Stomach (tissue), 9 donors: ENCODE data around the gene MFSD6. TPM values are rescaled to one million over a fixed set of nuclear protein-coding genes. Genes with fewer than 3 reads are reported as not detected.

Experiments
- DNase-seq, 2 donors: peaks; one replicate each; pipeline versions ENCODE4 v3.0.0 to v3.0.0-alpha.2; 2013 to 2019
- H3K27ac ChIP-seq, 5 donors: fragments of 200-600 bp in 4 of 5; sonication (generic) in 4 of 5; one replicate each; pipeline ENCODE4 v1.5.1; 2013 to 2019; ENCODE audit warnings: mild to moderate bottlenecking in 1 of 5, moderate library complexity in 1 of 5
- H3K27me3 ChIP-seq, 3 donors: fragments of 200-600 bp; sonication (generic); one replicate each; pipeline ENCODE4 v1.5.1; 2017 to 2019; ENCODE audit warnings: mixed run types in 1 of 3
- H3K36me3 ChIP-seq, 4 donors: fragments of 200-600 bp; sonication (generic); 1 replicate in 3 of 4; 2 replicates in 1 of 4; pipeline ENCODE4 v1.5.1; 2016 to 2019
- H3K4me1 ChIP-seq, 4 donors: fragments of 200-600 bp; sonication (generic); one replicate each; pipeline ENCODE4 v1.5.1; 2016 to 2019
- H3K4me3 ChIP-seq, 4 donors: fragments of 200-600 bp; sonication (generic) in 3 of 4; one replicate each; pipeline ENCODE4 v1.5.1; 2016 to 2019; ENCODE audit warnings: mild to moderate bottlenecking in 1 of 4
- H3K9me3 ChIP-seq, 4 donors: fragments of 200-600 bp; sonication (generic); one replicate each; pipeline ENCODE4 v1.5.1; 2016 to 2019
- CTCF ChIP-seq, 7 experiments: fragments of 450-650 bp in 4 of 7; fragments of 200-600 bp in 3 of 7; sonication (generic) in 3 of 7; IDR thresholded peaks; one replicate each; pipeline ENCODE4 v1.5.1; 2016 to 2019; ENCODE audit warnings: antibody characterized with exemption in 7 of 7, control low read depth in 2 of 7, mild to moderate bottlenecking in 1 of 7
- EP300 ChIP-seq: sonication (generic); formaldehyde crosslinking; IDR thresholded peaks from one replicate; pipeline ENCODE4 v1.6.1; 2017; ENCODE audit warnings: antibody characterized with exemption
- POLR2A ChIP-seq, 4 donors: fragments of 450-650 bp; IDR thresholded peaks; one replicate each; pipeline ENCODE4 v1.6.1; 2016; ENCODE audit warnings: antibody characterized with exemption in 4 of 4, control low read depth in 2 of 4, mild to moderate bottlenecking in 1 of 4, moderate library complexity in 1 of 4
- POLR2AphosphoS5 ChIP-seq, 3 donors: sonication (generic); formaldehyde crosslinking; IDR thresholded peaks; one replicate each; pipeline ENCODE4 v1.6.1; 2016; ENCODE audit warnings: antibody characterized with exemption in 3 of 3
- WGBS, 5 donors: extraction: QIAGEN DNeasy Blood & Tissue Kit in 3 of 5; methylation state at CpG; one replicate each; pipeline versions ENCODE4 v1.1.5 to v1.1.7; 2013 to 2018; 5-methylcytosine and 5-hydroxymethylcytosine counted together
- intact Hi-C: fragments of 100-400 bp; cut with DNase I; formaldehyde crosslinking; loops from one replicate; pipeline ENCODE4 v1.15.1; 2023; ENCODE audit warnings: low total_unique reads
- polyA plus RNA-seq, 3 donors: library from polyadenylated mRNA; stranded (reverse); fragments of 200-250 nt; gene quantifications; one replicate each; pipeline ENCODE4 v1.2.3, GENCODE V29; 2013
- total RNA-seq, 5 donors: library from RNA; depleted of rRNA; stranded (reverse); fragments of >200 nt; gene quantifications; one replicate each; pipeline versions ENCODE4 v1.1.0 to v1.2.3, GENCODE V29; 2014 to 2016
- donor health status: healthy with polysubstance abuse.
- donor health status: Bipolar disorder and iron deficiency.
- donor health status: healthy.

Gene MFSD6
- total and polyA plus RNA-seq, 8 donors, result 9.2 to 134 (median 37.2) TPM

DNA sequence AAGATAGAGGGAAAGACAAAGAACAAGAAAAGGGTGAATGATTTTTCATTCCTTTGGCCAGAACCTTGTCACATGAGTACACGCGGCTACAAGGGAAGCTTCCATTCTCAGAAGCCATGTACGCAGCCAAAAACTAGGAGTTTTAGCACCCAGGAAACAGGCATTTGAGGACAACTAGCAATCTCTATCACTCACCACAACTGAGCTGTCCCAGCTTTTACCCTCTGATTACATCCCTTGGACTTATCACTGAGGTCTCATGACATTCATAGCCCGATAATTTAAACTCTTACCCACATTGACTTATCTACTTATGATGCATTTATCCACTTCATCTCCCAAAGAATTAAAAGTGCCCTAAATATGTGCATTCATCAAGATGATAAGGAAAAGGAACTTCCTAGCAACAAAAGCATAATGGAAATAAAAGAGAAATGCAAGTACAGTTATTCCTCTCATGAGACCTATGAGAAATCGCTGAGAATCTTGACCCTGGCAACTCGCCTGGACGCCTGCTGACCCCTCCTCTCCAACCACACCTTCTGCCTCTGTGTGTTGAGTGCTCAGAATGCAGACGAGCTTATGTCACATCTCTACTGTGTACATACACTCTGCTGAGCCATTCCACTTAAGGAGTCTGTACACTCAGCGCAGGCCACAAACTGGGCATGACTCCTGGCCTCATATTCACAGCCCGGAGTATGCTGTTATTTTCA lies 28.7 kb upstream of the MFSD6 start:
- 42 to 64% (median 57%) methylated on average over 10 of the region's 10 CpGs for WGBS, 5 donors
- no peaks in the 10 kb centered on the region for H3K27me3 ChIP-seq
- no peak overlapping the region for H3K4me3 ChIP-seq
- no peaks in the 10 kb centered on the region for H3K9me3 ChIP-seq
- TF ChIP-seq POLR2AphosphoS5 (IDR thresholded peaks at IDR 0.05) (peak in 1 of 3 donors; percentile 12), EP300 (no peak)
- peak; percentile 28 to 73 for DNase-seq
- no peak overlapping the region for H3K27ac ChIP-seq
- no peaks in the 10 kb centered on the region for H3K36me3 ChIP-seq
- peaks cover 13 to 21% (median 17%) of the 10 kb centered on the region in 4 donors for H3K4me1 ChIP-seq
- intact Hi-C loops, result no loop called here

DNA sequence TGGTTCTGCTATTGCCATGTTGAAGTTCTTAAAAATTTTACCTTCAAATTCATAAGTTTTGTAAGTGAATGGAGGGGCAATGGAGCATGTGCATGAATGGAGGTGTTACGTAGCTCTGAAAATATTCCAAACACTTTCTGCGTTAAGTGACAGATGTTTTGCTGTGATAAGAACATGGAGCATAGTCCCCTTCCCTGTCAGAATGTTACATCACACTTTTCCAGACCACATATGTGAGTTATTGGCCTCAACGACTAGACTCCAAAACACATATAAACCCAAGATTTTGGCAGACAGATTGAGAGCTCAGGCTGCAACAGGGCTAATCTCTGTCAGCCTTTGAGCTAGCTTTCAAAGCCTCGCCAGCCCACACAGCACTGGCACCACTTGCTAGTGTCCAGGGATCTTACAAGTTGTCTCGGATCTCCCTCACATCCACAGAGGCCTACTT lies 27.2 kb upstream of the MFSD6 start:
- no peak for DNase-seq
- intact Hi-C loops, result no loop called here
- 63 to 82% (median 70%) methylated on average over 5 of the region's 5 CpGs for WGBS, 5 donors
- no peak overlapping the region for H3K4me3 ChIP-seq
- peaks cover 12 to 25% (median 17%) of the 10 kb centered on the region in 4 donors for H3K4me1 ChIP-seq
- no peak for TF ChIP-seq CTCF (IDR thresholded peaks at IDR 0.05)
- TF ChIP-seq POLR2A (IDR thresholded peaks at IDR 0.05), result no peak
- no peak for TF ChIP-seq POLR2AphosphoS5 (IDR thresholded peaks at IDR 0.05)
- no peak for TF ChIP-seq EP300
- H3K9me3 ChIP-seq, result no peaks in the 10 kb centered on the region
- H3K36me3 ChIP-seq, result no peaks in the 10 kb centered on the region
- no peak overlapping the region for H3K27ac ChIP-seq
- H3K27me3 ChIP-seq, result no peaks in the 10 kb centered on the region

- TF ChIP-seq POLR2AphosphoS5 (IDR thresholded peaks at IDR 0.05) (peak in 1 of 3 donors; percentile 61), EP300 (no peak), POLR2A (IDR thresholded peaks at IDR 0.05) (no peak), CTCF (IDR thresholded peaks at IDR 0.05) (peak in 5 of 7 experiments; percentile 36 to 75 (median 45))
- Histone ChIP-seq H3K27me3 (no peaks in the 10 kb centered on the region), H3K36me3 (no peaks in the 10 kb centered on the region), H3K9me3 (no peaks in the 10 kb centered on the region), H3K27ac (no peak overlapping the region), H3K4me1 (peaks cover 7 to 20% (median 13%) of the 10 kb centered on the region in 4 donors), H3K4me3 (no peak overlapping the region)
- intact Hi-C loops, result no loop called here
- 55 to 81% (median 68%) methylated on average over 1 of the region's 1 CpG for WGBS, 5 donors
- peak in 1 of 2 donors; percentile 81 for DNase-seq
Observed at GRCh38 chr2:190382851-190383250, 25.3 kb upstream of the MFSD6 start.

DNA sequence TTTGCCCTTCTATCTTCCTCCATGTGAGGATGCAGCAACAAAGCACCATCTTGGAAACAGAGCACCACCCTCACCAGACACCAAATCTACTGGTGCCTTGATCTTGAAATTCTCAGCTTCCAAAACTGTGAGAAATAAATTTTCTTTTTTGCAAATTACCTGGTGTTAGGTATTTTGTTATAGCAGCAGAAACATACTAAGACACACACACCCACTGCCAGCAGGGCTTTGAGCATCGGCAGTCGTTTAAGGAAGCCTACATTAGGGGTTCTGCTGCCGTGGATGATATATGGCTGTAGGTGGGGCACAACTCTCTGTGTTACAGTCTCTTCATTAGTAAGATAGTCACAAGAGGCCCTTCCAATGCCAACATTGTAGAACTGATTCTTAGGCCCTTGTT lies 20.7 kb upstream of the MFSD6 start:
- DNase-seq, result no peak
- Histone ChIP-seq H3K27me3 (no peaks in the 10 kb centered on the region), H3K27ac (no peak overlapping the region), H3K36me3 (no peaks in the 10 kb centered on the region), H3K9me3 (no peaks in the 10 kb centered on the region), H3K4me3 (no peak overlapping the region), H3K4me1 (peaks cover 0 to 5% (median 2%) of the 10 kb centered on the region in 4 donors)
- intact Hi-C loops, result no loop called here
- TF ChIP-seq EP300, result no peak
- TF ChIP-seq POLR2A (IDR thresholded peaks at IDR 0.05), result no peak
- TF ChIP-seq CTCF (IDR thresholded peaks at IDR 0.05), result no peak
- TF ChIP-seq POLR2AphosphoS5 (IDR thresholded peaks at IDR 0.05), result no peak
- 95 to 97% (median 96%) methylated on average over 3 of the region's 3 CpGs for WGBS, 5 donors

DNA sequence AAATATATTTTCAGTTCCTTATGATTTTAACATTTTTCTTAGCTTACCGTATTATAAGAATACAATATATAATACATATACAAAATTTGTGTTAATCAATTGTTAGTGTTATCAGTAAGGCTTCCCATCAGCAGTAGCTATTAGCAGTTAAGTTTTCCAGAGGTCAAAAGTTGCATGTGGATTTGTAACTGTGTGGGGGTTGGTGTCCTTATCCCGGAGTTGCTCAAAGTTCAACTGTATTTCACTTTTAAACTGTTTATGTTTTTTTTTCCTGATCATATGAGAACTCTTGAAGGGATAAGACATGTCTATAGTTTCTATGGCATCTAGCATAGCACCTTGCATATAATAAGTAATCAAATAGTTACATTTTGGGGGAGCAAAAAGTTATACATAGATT lies 11.9 kb upstream of the MFSD6 start:
- H3K27ac ChIP-seq, result no peak overlapping the region
- no peak overlapping the region for H3K4me3 ChIP-seq
- DNase-seq, result no peak
- no peaks in the 10 kb centered on the region for H3K4me1 ChIP-seq
- WGBS, 5 donors, result 55 to 66% (median 59%) methylated on average over 2 of the region's 2 CpGs
- TF ChIP-seq EP300 (no peak), POLR2AphosphoS5 (IDR thresholded peaks at IDR 0.05) (no peak), POLR2A (IDR thresholded peaks at IDR 0.05) (no peak), CTCF (IDR thresholded peaks at IDR 0.05) (no peak)
- intact Hi-C loops, result no loop called here
- no peaks in the 10 kb centered on the region for H3K9me3 ChIP-seq
- H3K36me3 ChIP-seq, result no peaks in the 10 kb centered on the region
- no peaks in the 10 kb centered on the region for H3K27me3 ChIP-seq
